ENCODE data around the gene NRAP.

NRAP gene
- total RNA-seq = 0 to 0.19 (median 0) reads per million in 3 donors

- H3K27ac ChIP-seq (ENCODE audit: insufficient read depth, low read length, poor library complexity, severe bottlenecking) = no peak within 1 kb of the TSS
- no peak for DNase-seq
- H3K9me3 ChIP-seq (ENCODE audit: control insufficient read depth, low read length) = no peaks in the 10 kb centered on the region
- no peaks in the 10 kb centered on the region for H3K36me3 ChIP-seq (ENCODE audit: control insufficient read depth, insufficient read depth, low read length)
- no peak within 1 kb of the TSS for H3K4me3 ChIP-seq (ENCODE audit: insufficient read depth, low read depth, low read length, poor library complexity, severe bottlenecking)
- no peaks in the 10 kb centered on the region for H3K4me1 ChIP-seq (ENCODE audit: control insufficient read depth, insufficient read depth, low read length, poor library complexity, severe bottlenecking)
- no peaks in the 10 kb centered on the region for H3K27me3 ChIP-seq (replicated peaks; ENCODE audit: control insufficient read depth, insufficient read depth, low read length, poor library complexity, severe bottlenecking)
These were observed at the start of gene NRAP for GRCh38 chr10:113663908-113664307. Gene NRAP, minus strand, starts transcription at chr10:113664041. Its CDS starts 159 bp downstream, at chr10:113663882.

GRCh38 chr10:113713640-113713982 lies 49.8 kb upstream of the NRAP start:
- Histone ChIP-seq H3K4me3 (ENCODE audit: insufficient read depth, low read depth, low read length, poor library complexity, severe bottlenecking) (no peak overlapping the region), H3K9me3 (ENCODE audit: control insufficient read depth, low read length) (no peaks in the 10 kb centered on the region), H3K36me3 (ENCODE audit: control insufficient read depth, insufficient read depth, low read length) (peaks cover 6% of the 10 kb centered on the region), H3K27ac (ENCODE audit: insufficient read depth, low read length, poor library complexity, severe bottlenecking) (no peak overlapping the region), H3K27me3 (replicated peaks; ENCODE audit: control insufficient read depth, insufficient read depth, low read length, poor library complexity, severe bottlenecking) (no peaks in the 10 kb centered on the region), H3K4me1 (ENCODE audit: control insufficient read depth, insufficient read depth, low read length, poor library complexity, severe bottlenecking) (no peaks in the 10 kb centered on the region)
- no peak for DNase-seq

- no peak overlapping the region for H3K4me3 ChIP-seq (ENCODE audit: insufficient read depth, low read depth, low read length, poor library complexity, severe bottlenecking)
- H3K4me1 ChIP-seq (ENCODE audit: control insufficient read depth, insufficient read depth, low read length, poor library complexity, severe bottlenecking) = no peaks in the 10 kb centered on the region
- H3K36me3 ChIP-seq (ENCODE audit: control insufficient read depth, insufficient read depth, low read length) = peaks cover 5% of the 10 kb centered on the region
- no peaks in the 10 kb centered on the region for H3K9me3 ChIP-seq (ENCODE audit: control insufficient read depth, low read length)
- no peak overlapping the region for H3K27ac ChIP-seq (ENCODE audit: insufficient read depth, low read length, poor library complexity, severe bottlenecking)
- no peak for DNase-seq
- no peaks in the 10 kb centered on the region for H3K27me3 ChIP-seq (replicated peaks; ENCODE audit: control insufficient read depth, insufficient read depth, low read length, poor library complexity, severe bottlenecking)
These were observed 49.2 kb upstream of the NRAP start for GRCh38 chr10:113712755-113713639.

- H3K9me3 ChIP-seq (ENCODE audit: control insufficient read depth, low read length) = no peaks in the 10 kb centered on the region
- DNase-seq = no peak
- H3K27ac ChIP-seq (ENCODE audit: insufficient read depth, low read length, poor library complexity, severe bottlenecking) = no peak overlapping the region
- no peak overlapping the region for H3K4me3 ChIP-seq (ENCODE audit: insufficient read depth, low read depth, low read length, poor library complexity, severe bottlenecking)
- no peaks in the 10 kb centered on the region for H3K27me3 ChIP-seq (replicated peaks; ENCODE audit: control insufficient read depth, insufficient read depth, low read length, poor library complexity, severe bottlenecking)
- peaks cover 4% of the 10 kb centered on the region for H3K36me3 ChIP-seq (ENCODE audit: control insufficient read depth, insufficient read depth, low read length)
- peaks cover 3% of the 10 kb centered on the region for H3K4me1 ChIP-seq (ENCODE audit: control insufficient read depth, insufficient read depth, low read length, poor library complexity, severe bottlenecking)
These were observed 48.2 kb upstream of the NRAP start for GRCh38 chr10:113712024-113712423.

- peaks cover 10% of the 10 kb centered on the region for H3K4me1 ChIP-seq (ENCODE audit: control insufficient read depth, insufficient read depth, low read length, poor library complexity, severe bottlenecking)
- no peaks in the 10 kb centered on the region for H3K27me3 ChIP-seq (replicated peaks; ENCODE audit: control insufficient read depth, insufficient read depth, low read length, poor library complexity, severe bottlenecking)
- H3K9me3 ChIP-seq (ENCODE audit: control insufficient read depth, low read length) = no peaks in the 10 kb centered on the region
- no peak for DNase-seq
- no peak overlapping the region for H3K4me3 ChIP-seq (ENCODE audit: insufficient read depth, low read depth, low read length, poor library complexity, severe bottlenecking)
- no peak overlapping the region for H3K27ac ChIP-seq (ENCODE audit: insufficient read depth, low read length, poor library complexity, severe bottlenecking)
- H3K36me3 ChIP-seq (ENCODE audit: control insufficient read depth, insufficient read depth, low read length) = no peaks in the 10 kb centered on the region
These were observed 47.3 kb upstream of the NRAP start for GRCh38 chr10:113711142-113711541.

GRCh38 chr10:113709221-113709838 lies 45.5 kb upstream of the NRAP start:
- H3K9me3 ChIP-seq (ENCODE audit: control insufficient read depth, low read length) = no peaks in the 10 kb centered on the region
- peaks cover 10% of the 10 kb centered on the region for H3K4me1 ChIP-seq (ENCODE audit: control insufficient read depth, insufficient read depth, low read length, poor library complexity, severe bottlenecking)
- H3K4me3 ChIP-seq (ENCODE audit: insufficient read depth, low read depth, low read length, poor library complexity, severe bottlenecking) = no peak overlapping the region
- no peaks in the 10 kb centered on the region for H3K27me3 ChIP-seq (replicated peaks; ENCODE audit: control insufficient read depth, insufficient read depth, low read length, poor library complexity, severe bottlenecking)
- no peak for DNase-seq
- no peaks in the 10 kb centered on the region for H3K36me3 ChIP-seq (ENCODE audit: control insufficient read depth, insufficient read depth, low read length)
- H3K27ac ChIP-seq (ENCODE audit: insufficient read depth, low read length, poor library complexity, severe bottlenecking) = no peak overlapping the region

- Histone ChIP-seq H3K9me3 (ENCODE audit: control insufficient read depth, low read length) (no peaks in the 10 kb centered on the region), H3K27ac (ENCODE audit: insufficient read depth, low read length, poor library complexity, severe bottlenecking) (no peak overlapping the region), H3K4me3 (ENCODE audit: insufficient read depth, low read depth, low read length, poor library complexity, severe bottlenecking) (no peak overlapping the region), H3K36me3 (ENCODE audit: control insufficient read depth, insufficient read depth, low read length) (no peaks in the 10 kb centered on the region), H3K4me1 (ENCODE audit: control insufficient read depth, insufficient read depth, low read length, poor library complexity, severe bottlenecking) (peaks cover 10% of the 10 kb centered on the region), H3K27me3 (replicated peaks; ENCODE audit: control insufficient read depth, insufficient read depth, low read length, poor library complexity, severe bottlenecking) (no peaks in the 10 kb centered on the region)
- no peak for DNase-seq
These were observed 44.8 kb upstream of the NRAP start for GRCh38 chr10:113708640-113709039.

- Histone ChIP-seq H3K27ac (ENCODE audit: insufficient read depth, low read length, poor library complexity, severe bottlenecking) (no peak overlapping the region), H3K9me3 (ENCODE audit: control insufficient read depth, low read length) (no peaks in the 10 kb centered on the region), H3K4me3 (ENCODE audit: insufficient read depth, low read depth, low read length, poor library complexity, severe bottlenecking) (no peak overlapping the region), H3K27me3 (replicated peaks; ENCODE audit: control insufficient read depth, insufficient read depth, low read length, poor library complexity, severe bottlenecking) (no peaks in the 10 kb centered on the region), H3K36me3 (ENCODE audit: control insufficient read depth, insufficient read depth, low read length) (no peaks in the 10 kb centered on the region), H3K4me1 (ENCODE audit: control insufficient read depth, insufficient read depth, low read length, poor library complexity, severe bottlenecking) (peaks cover 10% of the 10 kb centered on the region)
- DNase-seq = no peak
These were observed 42.8 kb upstream of the NRAP start for GRCh38 chr10:113706623-113707022.

- no peaks in the 10 kb centered on the region for H3K27me3 ChIP-seq (replicated peaks; ENCODE audit: control insufficient read depth, insufficient read depth, low read length, poor library complexity, severe bottlenecking)
- no peak for DNase-seq
- no peak overlapping the region for H3K4me3 ChIP-seq (ENCODE audit: insufficient read depth, low read depth, low read length, poor library complexity, severe bottlenecking)
- H3K27ac ChIP-seq (ENCODE audit: insufficient read depth, low read length, poor library complexity, severe bottlenecking) = no peak overlapping the region
- peaks cover 10% of the 10 kb centered on the region for H3K4me1 ChIP-seq (ENCODE audit: control insufficient read depth, insufficient read depth, low read length, poor library complexity, severe bottlenecking)
- H3K9me3 ChIP-seq (ENCODE audit: control insufficient read depth, low read length) = no peaks in the 10 kb centered on the region
- no peaks in the 10 kb centered on the region for H3K36me3 ChIP-seq (ENCODE audit: control insufficient read depth, insufficient read depth, low read length)
These were observed 41.5 kb upstream of the NRAP start for GRCh38 chr10:113705344-113705652.

GRCh38 chr10:113704637-113705343 lies 40.9 kb upstream of the NRAP start:
- Histone ChIP-seq H3K27ac (ENCODE audit: insufficient read depth, low read length, poor library complexity, severe bottlenecking) (no peak overlapping the region), H3K9me3 (ENCODE audit: control insufficient read depth, low read length) (no peaks in the 10 kb centered on the region), H3K4me1 (ENCODE audit: control insufficient read depth, insufficient read depth, low read length, poor library complexity, severe bottlenecking) (peaks cover 10% of the 10 kb centered on the region), H3K27me3 (replicated peaks; ENCODE audit: control insufficient read depth, insufficient read depth, low read length, poor library complexity, severe bottlenecking) (no peaks in the 10 kb centered on the region), H3K4me3 (ENCODE audit: insufficient read depth, low read depth, low read length, poor library complexity, severe bottlenecking) (no peak overlapping the region), H3K36me3 (ENCODE audit: control insufficient read depth, insufficient read depth, low read length) (no peaks in the 10 kb centered on the region)
- no peak for DNase-seq

All from effector memory CD4-positive, alpha-beta T cell (primary cell).